ENCODE data around the gene FZD7.

FZD7 gene

DNA sequence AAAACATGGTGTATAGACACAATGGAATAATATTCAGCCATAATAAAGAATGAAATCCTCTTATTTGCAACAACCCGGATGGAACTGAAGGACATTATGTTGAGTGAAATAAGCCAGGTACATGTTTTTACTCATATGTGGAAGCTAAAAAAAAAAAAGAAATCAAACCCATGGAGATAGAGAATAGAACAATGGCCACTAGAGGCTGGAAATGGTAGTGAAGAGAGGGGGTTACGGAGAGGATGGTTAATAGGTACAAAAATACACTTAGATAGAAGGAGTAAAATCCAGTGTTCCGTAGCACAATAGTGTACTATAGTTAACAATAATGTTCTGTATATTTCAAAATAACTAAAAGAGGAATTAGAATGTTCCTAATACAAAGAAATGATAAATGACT, 26.6 kb downstream of the FZD7 start:
- Histone ChIP-seq H3K27me3 (ENCODE audit: insufficient read depth, poor library complexity, severe bottlenecking) (peaks cover 3% of the 10 kb centered on the region), H3K27ac (replicated peaks) (no peak overlapping the region), H3K4me3 (replicated peaks; ENCODE audit: insufficient read depth, low read length) (no peak overlapping the region)
- no peak for DNase-seq (ENCODE audit: low read depth in 1 of 2, low spot score in 1 of 2)
- TF ChIP-seq GABPA (IDR thresholded peaks at IDR 0.05; ENCODE audit: low read depth): no peak
- TF ChIP-seq POLR2AphosphoS5 (IDR thresholded peaks at IDR 0.05; ENCODE audit: low read depth): no peak
- TF ChIP-seq, protein P1, sequence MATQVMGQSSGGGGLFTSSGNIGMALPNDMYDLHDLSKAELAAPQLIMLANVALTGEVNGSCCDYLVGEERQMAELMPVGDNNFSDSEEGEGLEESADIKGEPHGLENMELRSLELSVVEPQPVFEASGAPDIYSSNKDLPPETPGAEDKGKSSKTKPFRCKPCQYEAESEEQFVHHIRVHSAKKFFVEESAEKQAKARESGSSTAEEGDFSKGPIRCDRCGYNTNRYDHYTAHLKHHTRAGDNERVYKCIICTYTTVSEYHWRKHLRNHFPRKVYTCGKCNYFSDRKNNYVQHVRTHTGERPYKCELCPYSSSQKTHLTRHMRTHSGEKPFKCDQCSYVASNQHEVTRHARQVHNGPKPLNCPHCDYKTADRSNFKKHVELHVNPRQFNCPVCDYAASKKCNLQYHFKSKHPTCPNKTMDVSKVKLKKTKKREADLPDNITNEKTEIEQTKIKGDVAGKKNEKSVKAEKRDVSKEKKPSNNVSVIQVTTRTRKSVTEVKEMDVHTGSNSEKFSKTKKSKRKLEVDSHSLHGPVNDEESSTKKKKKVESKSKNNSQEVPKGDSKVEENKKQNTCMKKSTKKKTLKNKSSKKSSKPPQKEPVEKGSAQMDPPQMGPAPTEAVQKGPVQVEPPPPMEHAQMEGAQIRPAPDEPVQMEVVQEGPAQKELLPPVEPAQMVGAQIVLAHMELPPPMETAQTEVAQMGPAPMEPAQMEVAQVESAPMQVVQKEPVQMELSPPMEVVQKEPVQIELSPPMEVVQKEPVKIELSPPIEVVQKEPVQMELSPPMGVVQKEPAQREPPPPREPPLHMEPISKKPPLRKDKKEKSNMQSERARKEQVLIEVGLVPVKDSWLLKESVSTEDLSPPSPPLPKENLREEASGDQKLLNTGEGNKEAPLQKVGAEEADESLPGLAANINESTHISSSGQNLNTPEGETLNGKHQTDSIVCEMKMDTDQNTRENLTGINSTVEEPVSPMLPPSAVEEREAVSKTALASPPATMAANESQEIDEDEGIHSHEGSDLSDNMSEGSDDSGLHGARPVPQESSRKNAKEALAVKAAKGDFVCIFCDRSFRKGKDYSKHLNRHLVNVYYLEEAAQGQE (IDR thresholded peaks at IDR 0.05; ENCODE audit: insufficient replicate concordance, low read depth): no peak
- no peak for TF ChIP-seq SPI1 (IDR thresholded peaks at IDR 0.05; ENCODE audit: borderline replicate concordance, low read depth)
- TF ChIP-seq, protein P2, sequence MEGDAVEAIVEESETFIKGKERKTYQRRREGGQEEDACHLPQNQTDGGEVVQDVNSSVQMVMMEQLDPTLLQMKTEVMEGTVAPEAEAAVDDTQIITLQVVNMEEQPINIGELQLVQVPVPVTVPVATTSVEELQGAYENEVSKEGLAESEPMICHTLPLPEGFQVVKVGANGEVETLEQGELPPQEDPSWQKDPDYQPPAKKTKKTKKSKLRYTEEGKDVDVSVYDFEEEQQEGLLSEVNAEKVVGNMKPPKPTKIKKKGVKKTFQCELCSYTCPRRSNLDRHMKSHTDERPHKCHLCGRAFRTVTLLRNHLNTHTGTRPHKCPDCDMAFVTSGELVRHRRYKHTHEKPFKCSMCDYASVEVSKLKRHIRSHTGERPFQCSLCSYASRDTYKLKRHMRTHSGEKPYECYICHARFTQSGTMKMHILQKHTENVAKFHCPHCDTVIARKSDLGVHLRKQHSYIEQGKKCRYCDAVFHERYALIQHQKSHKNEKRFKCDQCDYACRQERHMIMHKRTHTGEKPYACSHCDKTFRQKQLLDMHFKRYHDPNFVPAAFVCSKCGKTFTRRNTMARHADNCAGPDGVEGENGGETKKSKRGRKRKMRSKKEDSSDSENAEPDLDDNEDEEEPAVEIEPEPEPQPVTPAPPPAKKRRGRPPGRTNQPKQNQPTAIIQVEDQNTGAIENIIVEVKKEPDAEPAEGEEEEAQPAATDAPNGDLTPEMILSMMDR (IDR thresholded peaks at IDR 0.05; ENCODE audit: insufficient read depth, low read length): no peak

DNA sequence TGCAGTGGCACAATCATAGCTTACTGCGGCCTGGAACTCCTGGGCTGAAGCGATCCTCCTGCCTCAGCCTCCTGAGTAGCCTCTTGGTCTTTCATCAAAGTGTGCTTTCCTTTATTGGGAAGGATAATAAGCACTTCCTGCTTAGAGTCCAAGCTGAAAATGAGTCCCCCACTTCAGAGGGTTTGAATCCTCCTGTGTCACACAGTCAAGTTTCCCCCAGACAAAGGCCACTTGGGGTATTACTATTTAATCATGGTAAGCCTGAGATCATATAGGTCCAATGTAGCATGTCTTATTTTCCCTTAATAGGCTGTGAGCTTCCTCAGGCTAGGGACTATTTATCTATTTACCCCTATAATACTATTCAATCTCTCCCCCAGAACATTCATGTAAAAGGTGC, 28.0 kb downstream of the FZD7 start:
- DNase-seq (ENCODE audit: low read depth in 1 of 2, low spot score in 1 of 2): no peak
- Histone ChIP-seq H3K27ac (replicated peaks) (no peak overlapping the region), H3K27me3 (ENCODE audit: insufficient read depth, poor library complexity, severe bottlenecking) (peaks cover 3% of the 10 kb centered on the region), H3K4me3 (replicated peaks; ENCODE audit: insufficient read depth, low read length) (no peak overlapping the region)
- TF ChIP-seq, protein P2 (IDR thresholded peaks at IDR 0.05; ENCODE audit: insufficient read depth, low read length): no peak
- TF ChIP-seq SPI1 (IDR thresholded peaks at IDR 0.05; ENCODE audit: borderline replicate concordance, low read depth) (no peak), GABPA (IDR thresholded peaks at IDR 0.05; ENCODE audit: low read depth) (no peak), POLR2AphosphoS5 (IDR thresholded peaks at IDR 0.05; ENCODE audit: low read depth) (no peak)
- TF ChIP-seq, protein P1 (IDR thresholded peaks at IDR 0.05; ENCODE audit: insufficient replicate concordance, low read depth): no peak

DNA sequence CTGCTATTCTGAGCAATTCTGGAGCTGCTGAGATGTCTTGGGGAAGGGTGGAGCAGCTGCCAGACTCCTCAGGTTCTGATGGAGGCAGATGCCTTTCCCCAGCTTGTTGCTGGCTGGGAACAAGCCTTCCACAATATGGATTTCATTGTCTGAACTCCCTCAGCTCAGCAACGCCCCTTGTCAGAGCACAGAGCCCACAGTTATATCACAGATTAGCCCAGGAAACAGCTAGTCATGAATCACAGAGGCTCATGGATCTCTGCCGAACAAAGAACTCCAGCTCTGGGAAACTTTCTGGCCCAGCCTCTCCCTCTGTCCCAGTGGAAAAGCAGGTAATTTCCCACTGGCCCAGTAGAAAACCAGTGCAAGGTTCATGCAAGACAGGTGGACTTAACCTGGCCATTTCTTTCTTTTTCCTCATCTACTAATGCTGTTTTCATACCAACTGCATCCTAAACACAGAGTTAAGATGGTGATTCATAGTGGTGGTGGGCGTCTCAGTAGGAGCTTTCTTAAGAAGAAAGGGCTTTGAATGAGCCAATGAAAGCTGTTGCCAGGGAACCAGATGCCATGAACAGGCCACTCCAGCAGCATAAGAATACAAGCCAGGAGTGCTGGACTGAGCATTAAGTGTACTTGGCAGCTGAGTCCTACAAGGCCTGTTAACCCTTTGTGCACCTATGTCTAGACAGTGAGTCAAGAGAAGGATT, 30.7 kb downstream of the FZD7 start:
- TF ChIP-seq SPI1 (IDR thresholded peaks at IDR 0.05; ENCODE audit: borderline replicate concordance, low read depth): no peak
- TF ChIP-seq, protein P2 (IDR thresholded peaks at IDR 0.05; ENCODE audit: insufficient read depth, low read length): no peak
- no peak for TF ChIP-seq POLR2AphosphoS5 (IDR thresholded peaks at IDR 0.05; ENCODE audit: low read depth)
- TF ChIP-seq, protein P1 (IDR thresholded peaks at IDR 0.05; ENCODE audit: insufficient replicate concordance, low read depth): no peak
- TF ChIP-seq GABPA (IDR thresholded peaks at IDR 0.05; ENCODE audit: low read depth): no peak
- Histone ChIP-seq H3K27me3 (ENCODE audit: insufficient read depth, poor library complexity, severe bottlenecking) (no peaks in the 10 kb centered on the region), H3K4me3 (replicated peaks; ENCODE audit: insufficient read depth, low read length) (no peak overlapping the region), H3K27ac (replicated peaks) (no peak overlapping the region)
- no peak for DNase-seq (ENCODE audit: low read depth in 1 of 2, low spot score in 1 of 2)

Measured in HL-60 (cell line).